ENCODE results near the gene ATP1A1. TPM values are rescaled to one million over a fixed set of nuclear protein-coding genes. Genes with fewer than 3 reads are reported as not detected.

Gene ATP1A1
- total RNA-seq, 1 donor from 2014 or later, result 123 TPM

- Histone ChIP-seq H3K27me3 (ENCODE audit: control insufficient read depth, insufficient read depth, low read length) (no peaks in the 10 kb centered on the region), H3K4me3 (ENCODE audit: low read depth, low read length) (no peak overlapping the region), H3K36me3 (ENCODE audit: control insufficient read depth, insufficient read depth, low read length) (no peaks in the 10 kb centered on the region)
- DNase-seq (ENCODE audit: low read depth), result no peak
- TF ChIP-seq CTCF (IDR thresholded peaks at IDR 0.05; ENCODE audit: insufficient read depth, low read length, severe bottlenecking), result no peak
- FAIRE-seq, result no peak
Observed at GRCh38 chr1:116415200-116415698, 42.2 kb downstream of the ATP1A1 start.

GRCh38 chr1:116415699-116416533 is 42.9 kb downstream of the ATP1A1 start:
- H3K36me3 ChIP-seq (ENCODE audit: control insufficient read depth, insufficient read depth, low read length), result no peaks in the 10 kb centered on the region
- DNase-seq (ENCODE audit: low read depth), result no peak
- H3K4me3 ChIP-seq (ENCODE audit: low read depth, low read length), result no peak overlapping the region
- no peak for FAIRE-seq
- no peak for TF ChIP-seq CTCF (IDR thresholded peaks at IDR 0.05; ENCODE audit: insufficient read depth, low read length, severe bottlenecking)
- no peaks in the 10 kb centered on the region for H3K27me3 ChIP-seq (ENCODE audit: control insufficient read depth, insufficient read depth, low read length)

- H3K4me3 ChIP-seq (ENCODE audit: low read depth, low read length), result no peak overlapping the region
- no peak for DNase-seq (ENCODE audit: low read depth)
- H3K36me3 ChIP-seq (ENCODE audit: control insufficient read depth, insufficient read depth, low read length), result no peaks in the 10 kb centered on the region
- FAIRE-seq, result no peak
- no peaks in the 10 kb centered on the region for H3K27me3 ChIP-seq (ENCODE audit: control insufficient read depth, insufficient read depth, low read length)
- no peak for TF ChIP-seq CTCF (IDR thresholded peaks at IDR 0.05; ENCODE audit: insufficient read depth, low read length, severe bottlenecking)
Observed at GRCh38 chr1:116416854-116417513, 43.9 kb downstream of the ATP1A1 start.

- no peak for DNase-seq (ENCODE audit: low read depth)
- no peaks in the 10 kb centered on the region for H3K36me3 ChIP-seq (ENCODE audit: control insufficient read depth, insufficient read depth, low read length)
- no peak for TF ChIP-seq CTCF (IDR thresholded peaks at IDR 0.05; ENCODE audit: insufficient read depth, low read length, severe bottlenecking)
- H3K4me3 ChIP-seq (ENCODE audit: low read depth, low read length), result peak overlapping the region; percentile 54
- FAIRE-seq, result no peak
- H3K27me3 ChIP-seq (ENCODE audit: control insufficient read depth, insufficient read depth, low read length), result no peaks in the 10 kb centered on the region
Observed at GRCh38 chr1:116417678-116418077, 44.6 kb downstream of the ATP1A1 start.

GRCh38 chr1:116418091-116418830 is 45.2 kb downstream of the ATP1A1 start:
- TF ChIP-seq CTCF (IDR thresholded peaks at IDR 0.05; ENCODE audit: insufficient read depth, low read length, severe bottlenecking), result no peak
- Histone ChIP-seq H3K36me3 (ENCODE audit: control insufficient read depth, insufficient read depth, low read length) (no peaks in the 10 kb centered on the region), H3K27me3 (ENCODE audit: control insufficient read depth, insufficient read depth, low read length) (no peaks in the 10 kb centered on the region), H3K4me3 (ENCODE audit: low read depth, low read length) (peak overlapping the region; percentile 54)
- DNase-seq (ENCODE audit: low read depth), result peak; percentile 51
- no peak for FAIRE-seq

Data from bronchial epithelial cell (primary cell).